HG03565 (cell line): ENCODE data around the gene RAVER1.

Experiments
- ATAC-seq: cut with Tn5 transposase; IDR thresholded peaks from one replicate; pipeline ENCODE4 v1.9.1; 2021; ENCODE audit warnings: mild to moderate bottlenecking, moderate library complexity; ENCODE audit not compliant: unreplicated experiment

The RAVER1 gene

GRCh38 chr19:10271543-10272086 is 61.7 kb downstream of the RAVER1 start:
- no peak for ATAC-seq

DNA sequence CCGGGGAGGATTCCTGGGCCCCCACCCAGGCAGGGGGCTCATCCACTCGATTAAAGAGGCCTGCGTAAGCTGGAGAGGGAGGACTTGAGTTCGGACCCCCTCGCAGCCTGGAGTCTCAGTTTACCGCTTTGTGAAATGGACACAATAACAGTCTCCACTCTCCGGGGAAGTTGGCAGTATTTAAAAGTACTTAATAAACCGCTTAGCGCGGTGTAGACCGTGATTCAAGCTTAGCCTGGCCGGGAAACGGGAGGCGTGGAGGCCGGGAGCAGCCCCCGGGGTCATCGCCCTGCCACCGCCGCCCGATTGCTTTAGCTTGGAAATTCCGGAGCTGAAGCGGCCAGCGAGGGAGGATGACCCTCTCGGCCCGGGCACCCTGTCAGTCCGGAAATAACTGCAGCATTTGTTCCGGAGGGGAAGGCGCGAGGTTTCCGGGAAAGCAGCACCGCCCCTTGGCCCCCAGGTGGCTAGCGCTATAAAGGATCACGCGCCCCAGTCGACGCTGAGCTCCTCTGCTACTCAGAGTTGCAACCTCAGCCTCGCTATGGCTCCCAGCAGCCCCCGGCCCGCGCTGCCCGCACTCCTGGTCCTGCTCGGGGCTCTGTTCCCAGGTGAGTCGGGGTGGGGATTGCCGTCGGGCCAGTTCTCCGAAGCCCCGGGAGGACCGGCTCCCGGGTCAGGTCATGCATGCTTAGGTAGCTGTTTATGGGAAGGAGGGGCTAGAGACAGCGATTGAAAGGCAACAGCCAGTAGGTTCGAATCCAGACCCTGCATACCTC is 62.5 kb downstream of the RAVER1 start, which contains the start of gene ICAM1:
TSS of gene ICAM1 (plus strand) at position 505 of the 779 bp plus-strand sequence. CDS start at position 545, 40 bp downstream.
- peak; percentile 25 for ATAC-seq

GRCh38 chr19:10270180-10270615 is 63.1 kb downstream of the RAVER1 start:
- ATAC-seq, result peak; percentile 36

DNA sequence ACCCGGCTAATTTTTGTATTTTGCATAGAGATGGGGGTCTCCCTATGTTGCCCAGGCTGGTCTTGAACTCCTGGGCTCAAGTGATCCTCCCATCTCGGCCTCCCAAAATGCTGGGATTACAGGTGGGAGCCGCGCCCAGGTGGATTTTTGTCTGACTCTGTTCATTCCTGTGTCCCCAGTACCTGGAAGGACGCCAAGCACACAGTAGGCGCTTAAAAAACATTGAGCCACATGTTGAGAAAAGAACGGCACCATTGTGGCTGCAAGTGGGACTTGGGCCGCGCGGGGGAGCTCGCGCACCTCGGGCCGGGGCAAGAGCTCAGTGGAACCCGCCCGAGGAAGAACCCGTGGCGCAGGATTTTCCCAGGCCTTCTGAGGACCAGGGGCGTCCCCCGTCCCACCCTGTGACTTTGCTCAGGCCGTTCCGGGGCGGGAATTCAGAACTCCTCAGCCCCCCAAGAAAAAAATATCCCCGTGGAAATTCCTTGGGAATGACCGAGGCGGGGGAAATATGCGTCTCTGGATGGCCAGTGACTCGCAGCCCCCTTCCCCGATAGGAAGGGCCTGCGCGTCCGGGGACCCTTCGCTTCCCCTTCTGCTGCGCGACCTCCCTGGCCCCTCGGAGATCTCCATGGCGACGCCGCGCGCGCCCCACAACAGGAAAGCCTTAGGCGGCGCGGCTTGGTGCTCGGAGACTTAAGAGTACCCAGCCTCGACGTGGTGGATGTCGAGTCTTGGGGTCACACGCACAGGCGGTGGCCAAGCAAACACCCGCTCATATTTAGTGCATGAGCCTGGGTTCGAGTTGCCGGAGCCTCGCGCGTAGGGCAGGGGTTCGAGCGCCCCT is 63.8 kb downstream of the RAVER1 start:
- ATAC-seq, result no peak

DNA sequence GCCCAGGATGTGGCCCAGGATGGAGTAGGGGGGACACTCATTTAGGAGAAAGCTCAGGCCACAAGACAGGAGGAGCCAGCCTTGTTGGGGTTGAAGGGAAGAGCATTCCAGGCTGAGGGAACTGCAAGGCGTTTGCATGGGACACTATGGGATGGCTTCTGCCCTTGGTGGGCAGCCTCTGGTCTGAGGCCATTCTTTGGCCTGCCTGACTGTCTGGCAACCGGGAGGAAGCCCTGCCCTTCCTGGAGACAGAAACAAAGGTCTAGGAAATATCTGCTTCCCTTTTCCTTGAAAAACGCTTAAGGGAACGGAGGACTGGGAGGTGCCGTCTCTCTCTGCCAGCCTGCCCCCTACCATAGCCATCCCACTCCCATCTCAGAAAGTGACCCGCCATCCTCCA is 65.3 kb downstream of the RAVER1 start:
- no peak for ATAC-seq

DNA sequence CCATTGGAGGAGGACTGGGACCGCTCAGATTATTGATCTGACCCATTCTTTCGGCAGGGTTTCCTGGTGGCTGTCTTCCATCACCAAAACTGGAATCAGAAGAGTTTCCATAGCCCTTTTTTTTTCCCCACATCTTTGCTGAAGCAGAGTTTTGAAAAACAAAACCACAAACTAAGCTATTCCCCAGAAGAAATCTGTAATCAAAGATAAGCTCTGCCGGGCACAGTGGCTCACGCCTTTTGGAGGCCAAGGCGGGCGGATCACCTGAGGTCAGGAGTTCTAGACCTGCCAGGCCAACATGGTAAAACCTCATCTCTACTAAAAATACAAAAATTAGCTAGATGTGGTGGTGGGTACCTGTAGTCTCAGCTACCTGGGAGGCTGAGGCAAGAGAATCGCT is 66.6 kb downstream of the RAVER1 start:
- ATAC-seq, result no peak
